HG03520 (cell line): ENCODE results near the gene ZNF784.

Experiments used
- ATAC-seq: cut with Tn5 transposase; IDR thresholded peaks from one replicate; pipeline ENCODE4 v1.9.1; 2021; ENCODE audit warnings: mild to moderate bottlenecking, moderate library complexity; ENCODE audit not compliant: unreplicated experiment

ZNF784 gene

GRCh38 chr19:55656988-55657747 lies 32.8 kb upstream of the ZNF784 start:
- ATAC-seq = no peak

- ATAC-seq = no peak
Measured at GRCh38 chr19:55656552-55656951, 32.2 kb upstream of the ZNF784 start.

- ATAC-seq = no peak
Measured at GRCh38 chr19:55655648-55656040, 31.3 kb upstream of the ZNF784 start.

GRCh38 chr19:55654868-55655647 lies 30.7 kb upstream of the ZNF784 start, which contains the start of gene U2AF2:
Gene U2AF2, plus strand, starts transcription at chr19:55655035. Its CDS starts 70 bp downstream, at chr19:55655105.
- ATAC-seq = peak; percentile 23

GRCh38 chr19:55654323-55654867 lies 30.0 kb upstream of the ZNF784 start:
- peak; percentile 54 for ATAC-seq

- peak; percentile 39 for ATAC-seq
Measured at GRCh38 chr19:55653651-55654322, 29.4 kb upstream of the ZNF784 start.

- ATAC-seq = no peak
Measured at GRCh38 chr19:55652311-55653128, 28.2 kb upstream of the ZNF784 start.

- ATAC-seq = no peak
Measured at GRCh38 chr19:55651236-55651635, 26.9 kb upstream of the ZNF784 start.

GRCh38 chr19:55650602-55651230 lies 26.4 kb upstream of the ZNF784 start:
- no peak for ATAC-seq

GRCh38 chr19:55650126-55650557 lies 25.8 kb upstream of the ZNF784 start:
- ATAC-seq = no peak

- no peak for ATAC-seq
Measured at GRCh38 chr19:55649268-55650125, 25.1 kb upstream of the ZNF784 start.

GRCh38 chr19:55648585-55649267 lies 24.4 kb upstream of the ZNF784 start:
- ATAC-seq = no peak

- no peak for ATAC-seq
Measured at GRCh38 chr19:55647732-55648584, 23.6 kb upstream of the ZNF784 start, which contains the start of gene CCDC106. Gene CCDC106, plus strand, starts transcription at chr19:55648212. Its CDS starts 835 bp downstream, at chr19:55649047.

- ATAC-seq = no peak
Measured at GRCh38 chr19:55646889-55647731, 22.7 kb upstream of the ZNF784 start.

- no peak for ATAC-seq
Measured at GRCh38 chr19:55645512-55645881, 21.1 kb upstream of the ZNF784 start.

GRCh38 chr19:55644842-55645511 lies 20.6 kb upstream of the ZNF784 start:
- no peak for ATAC-seq
